ENCODE data around the gene CCNB2. TPM values are rescaled to one million over a fixed set of nuclear protein-coding genes. Genes with fewer than 3 reads are reported as not detected.
A peak's percentile ranks its signal among the peaks of the same experiment; 100 is the strongest.

Gene CCNB2
- total and polyA plus RNA-seq, 8 donors, result 0.12 to 1.1 (median 0.28) TPM

GRCh38 chr15:59069430-59069829 lies 35.5 kb upstream of the CCNB2 start:
- no peaks in the 10 kb centered on the region for H3K9me3 ChIP-seq
- no peak overlapping the region for H3K27ac ChIP-seq
- FAIRE-seq (no peak), DNase-seq (no peak), ATAC-seq (no peak)
- no peaks in the 10 kb centered on the region for H3K4me1 ChIP-seq
- H3K27me3 ChIP-seq, result no peaks in the 10 kb centered on the region
- WGBS, 2 donors, result 19 to 21% methylated on average over 1 of the region's 1 CpG
- intact Hi-C loops (cut with DNase I), result no loop called here
- no peak for TF ChIP-seq CTCF (IDR thresholded peaks at IDR 0.05)
- peaks cover 0 to 29% (median 13%) of the 10 kb centered on the region in 3 donors for H3K36me3 ChIP-seq
- H3K4me3 ChIP-seq, result no peak overlapping the region

GRCh38 chr15:59074607-59075006 lies 30.3 kb upstream of the CCNB2 start:
- Histone ChIP-seq H3K9me3 (no peaks in the 10 kb centered on the region), H3K36me3 (peaks cover 0 to 17% (median 0%) of the 10 kb centered on the region in 3 donors), H3K4me1 (no peaks in the 10 kb centered on the region), H3K27ac (no peak overlapping the region), H3K27me3 (no peaks in the 10 kb centered on the region), H3K4me3 (no peak overlapping the region)
- DNase-seq (no peak), FAIRE-seq (no peak), ATAC-seq (no peak)
- TF ChIP-seq CTCF (IDR thresholded peaks at IDR 0.05), result no peak
- intact Hi-C loops (cut with DNase I), result no loop called here
- 94 to 97% methylated on average over 1 of the region's 1 CpG for WGBS, 2 donors

- no peak overlapping the region for H3K27ac ChIP-seq
- H3K4me1 ChIP-seq, result no peaks in the 10 kb centered on the region
- peaks cover 0 to 64% (median 17%) of the 10 kb centered on the region in 3 donors for H3K36me3 ChIP-seq
- H3K27me3 ChIP-seq, result no peaks in the 10 kb centered on the region
- intact Hi-C loops (cut with DNase I), result no loop called here
- 96 to 97% methylated on average over 2 of the region's 2 CpGs for WGBS, 2 donors
- DNase-seq (no peak), ATAC-seq (no peak), FAIRE-seq (no peak)
- no peak overlapping the region for H3K4me3 ChIP-seq
- TF ChIP-seq CTCF (IDR thresholded peaks at IDR 0.05), result no peak
- H3K9me3 ChIP-seq, result no peaks in the 10 kb centered on the region
These were observed 17.2 kb upstream of the CCNB2 start for GRCh38 chr15:59087731-59088130.

GRCh38 chr15:59094077-59094476 lies 10.9 kb upstream of the CCNB2 start:
- ATAC-seq (no peak), DNase-seq (no peak), FAIRE-seq (peak; percentile 56)
- Histone ChIP-seq H3K4me3 (no peak overlapping the region), H3K27ac (no peak overlapping the region), H3K9me3 (no peaks in the 10 kb centered on the region), H3K4me1 (no peaks in the 10 kb centered on the region), H3K27me3 (no peaks in the 10 kb centered on the region), H3K36me3 (peaks cover 0 to 76% (median 22%) of the 10 kb centered on the region in 3 donors)
- WGBS, 2 donors, result 28 to 53% methylated on average over 1 of the region's 1 CpG
- no peak for TF ChIP-seq CTCF (IDR thresholded peaks at IDR 0.05)
- intact Hi-C loops (cut with DNase I), result no loop called here

- ATAC-seq (no peak), FAIRE-seq (no peak), DNase-seq (no peak)
- no peaks in the 10 kb centered on the region for H3K4me1 ChIP-seq
- H3K27ac ChIP-seq, result no peak overlapping the region
- no peaks in the 10 kb centered on the region for H3K9me3 ChIP-seq
- no peak for TF ChIP-seq CTCF (IDR thresholded peaks at IDR 0.05)
- intact Hi-C loops (cut with DNase I), result no loop called here
- no peaks in the 10 kb centered on the region for H3K27me3 ChIP-seq
- WGBS, 2 donors, result 76 to 83% methylated on average over 3 of the region's 3 CpGs
- no peak overlapping the region for H3K4me3 ChIP-seq
- peaks cover 0 to 52% (median 16%) of the 10 kb centered on the region in 3 donors for H3K36me3 ChIP-seq
These were observed 8.5 kb upstream of the CCNB2 start for GRCh38 chr15:59096429-59096828.
